Astrocyte (in vitro differentiated cells and primary cell): Measurements from ENCODE around the gene DGKI.

ENCODE experiments used
- CTCF ChIP-seq: IDR thresholded peaks from 2 replicates; pipeline ENCODE4 v1.5.1; 2011; ENCODE audit warnings: low read depth, mild to moderate bottlenecking, inconsistent platforms, low read length, moderate library complexity; ENCODE audit not compliant: insufficient read depth
- EZH2 ChIP-seq: IDR thresholded peaks from 2 replicates; pipeline ENCODE4 v1.6.1; 2012; ENCODE audit warnings: mild to moderate bottlenecking, low read length, inconsistent platforms; ENCODE audit not compliant: insufficient read depth

DNA sequence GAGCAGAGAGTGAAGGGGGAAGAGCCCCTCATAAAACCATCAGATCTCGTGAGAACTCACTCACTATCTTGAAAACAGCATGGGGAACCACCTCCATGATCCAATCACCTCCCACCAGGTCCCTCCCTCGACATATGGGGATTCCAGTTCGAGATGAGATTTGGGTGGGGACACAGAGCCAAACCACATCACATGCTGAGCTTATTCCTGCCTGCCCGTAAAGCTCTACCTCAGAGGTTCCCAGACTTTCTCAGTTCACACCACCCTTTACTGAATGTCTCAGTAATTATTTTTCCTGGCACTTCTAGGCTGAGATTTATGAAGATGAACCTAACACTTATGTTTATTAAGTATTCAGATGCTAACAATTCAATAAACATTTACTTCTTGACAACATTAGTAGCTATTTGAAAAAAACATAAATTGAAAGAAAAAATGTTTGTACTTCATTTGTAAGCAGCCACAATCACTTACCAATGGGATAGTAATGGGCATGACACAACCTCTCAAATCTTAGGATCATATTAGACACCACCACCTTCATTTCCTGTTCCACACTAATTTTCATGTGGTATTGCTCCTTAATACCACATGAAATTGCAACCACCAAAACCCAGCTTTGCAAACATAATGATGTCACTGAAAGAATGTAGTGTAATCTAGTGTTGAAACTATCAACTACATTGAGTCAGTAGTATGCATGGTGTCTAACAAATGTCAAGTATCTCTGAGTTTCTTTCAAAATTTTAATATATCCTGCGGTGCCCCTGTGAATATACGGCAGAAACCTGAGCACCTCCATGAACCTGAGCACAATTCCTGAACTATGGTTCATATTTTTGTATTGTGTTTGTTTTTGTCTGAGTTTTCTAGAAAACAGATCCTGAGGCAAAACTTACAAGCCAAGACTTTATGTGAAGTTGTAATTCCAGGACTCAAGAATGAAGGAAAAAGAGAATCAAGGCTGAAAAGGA, 4.5 kb upstream of the DGKI start:
- no peak for TF ChIP-seq CTCF
- TF ChIP-seq EZH2 = no peak
